HG02642 (cell line): ENCODE results near the gene ADAMTSL2.

Source experiments
- ATAC-seq: cut with Tn5 transposase; IDR thresholded peaks from one replicate; pipeline ENCODE4 v1.9.1; 2021; ENCODE audit warnings: mild to moderate bottlenecking; ENCODE audit not compliant: unreplicated experiment, poor library complexity

The ADAMTSL2 gene

DNA sequence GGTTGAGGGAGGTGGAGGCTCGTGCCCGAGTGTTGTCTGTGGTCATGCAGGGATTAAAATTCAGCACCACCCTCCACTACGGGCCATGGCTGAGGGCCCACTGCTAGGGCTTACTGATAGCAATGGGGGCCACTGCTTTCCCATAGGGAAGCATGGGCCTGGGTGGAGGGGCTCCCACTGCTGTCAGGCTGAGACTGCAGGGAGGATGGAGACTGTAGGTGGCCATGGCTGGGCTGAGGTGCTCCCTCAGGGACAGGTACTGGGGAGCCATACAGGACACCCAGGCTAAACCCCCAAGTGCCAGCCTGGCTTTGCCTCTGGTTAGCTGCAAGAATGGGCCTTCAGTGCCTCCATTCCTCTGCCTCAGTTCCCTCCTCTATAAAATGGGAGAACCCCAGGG is 48.6 kb downstream of the ADAMTSL2 start:
- ATAC-seq: no peak

GRCh38 chr9:133583586-133583985 is 49.1 kb downstream of the ADAMTSL2 start:
- ATAC-seq: no peak

DNA sequence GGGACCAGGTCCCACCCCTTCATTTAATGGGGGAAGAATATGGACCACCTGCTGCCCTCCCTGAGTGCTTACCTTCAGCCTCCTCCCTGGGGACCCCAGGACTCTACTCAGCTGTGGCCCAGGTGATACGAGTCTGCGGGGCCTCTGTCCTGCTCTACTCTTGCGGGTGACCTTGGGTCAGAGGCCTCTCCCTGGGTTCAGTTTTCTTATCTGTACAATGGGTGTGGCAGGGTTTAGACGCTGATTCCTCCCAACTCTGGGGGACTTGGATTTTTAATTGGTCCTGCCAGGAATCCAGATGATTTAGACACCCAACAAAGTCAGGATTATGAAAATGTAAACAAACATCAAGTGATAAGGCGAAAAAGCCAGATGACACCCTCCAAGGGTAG is 49.7 kb downstream of the ADAMTSL2 start:
- no peak for ATAC-seq

- no peak for ATAC-seq
Observed at GRCh38 chr9:133584559-133585476, 50.3 kb downstream of the ADAMTSL2 start.

DNA sequence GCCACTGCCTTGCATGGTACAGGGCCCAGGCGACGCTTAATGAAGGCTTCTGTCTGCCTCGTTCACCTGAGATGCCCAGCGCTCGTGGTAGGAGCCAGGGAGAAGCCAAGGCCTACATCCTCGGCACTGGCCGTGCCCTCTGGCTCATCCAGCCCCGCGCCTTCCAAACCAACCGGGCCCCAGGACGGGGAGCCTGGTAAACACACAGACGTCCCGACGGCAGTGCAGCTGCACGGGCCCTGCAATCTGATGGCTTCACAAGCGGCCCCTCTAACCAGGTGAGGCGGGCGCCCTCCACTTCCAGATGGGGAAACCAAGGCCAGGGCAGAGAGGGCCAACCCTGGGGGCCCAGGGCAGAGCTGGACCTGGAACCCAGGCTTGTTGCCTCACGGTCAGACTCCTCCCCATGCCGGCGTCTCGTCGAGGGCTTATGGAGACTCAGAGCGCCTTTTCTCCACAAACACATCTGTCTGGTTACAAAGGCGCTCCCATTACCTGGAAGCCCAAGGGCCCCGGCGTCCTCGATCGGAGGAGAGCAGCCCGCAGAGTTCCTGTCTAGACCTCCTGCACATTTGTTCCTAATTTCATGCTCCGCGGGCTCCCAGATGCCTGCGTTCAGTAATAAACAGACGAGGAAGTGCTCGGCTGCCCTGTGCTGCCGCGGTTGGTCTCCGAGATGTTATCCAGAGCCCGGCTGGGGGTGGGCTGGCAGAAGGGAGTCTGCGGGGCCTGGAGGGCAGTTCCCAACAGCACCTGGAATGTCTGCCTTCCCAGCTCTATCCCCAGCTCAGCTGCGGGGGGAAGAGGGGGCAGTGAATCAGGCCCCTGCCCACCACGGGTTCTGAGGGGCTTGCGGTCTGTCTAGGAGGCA is 51.2 kb downstream of the ADAMTSL2 start:
- ATAC-seq: no peak

- ATAC-seq: no peak
Observed at GRCh38 chr9:133587051-133587450, 52.5 kb downstream of the ADAMTSL2 start.

- ATAC-seq: no peak
Observed at GRCh38 chr9:133587466-133587865, 53.0 kb downstream of the ADAMTSL2 start.

DNA sequence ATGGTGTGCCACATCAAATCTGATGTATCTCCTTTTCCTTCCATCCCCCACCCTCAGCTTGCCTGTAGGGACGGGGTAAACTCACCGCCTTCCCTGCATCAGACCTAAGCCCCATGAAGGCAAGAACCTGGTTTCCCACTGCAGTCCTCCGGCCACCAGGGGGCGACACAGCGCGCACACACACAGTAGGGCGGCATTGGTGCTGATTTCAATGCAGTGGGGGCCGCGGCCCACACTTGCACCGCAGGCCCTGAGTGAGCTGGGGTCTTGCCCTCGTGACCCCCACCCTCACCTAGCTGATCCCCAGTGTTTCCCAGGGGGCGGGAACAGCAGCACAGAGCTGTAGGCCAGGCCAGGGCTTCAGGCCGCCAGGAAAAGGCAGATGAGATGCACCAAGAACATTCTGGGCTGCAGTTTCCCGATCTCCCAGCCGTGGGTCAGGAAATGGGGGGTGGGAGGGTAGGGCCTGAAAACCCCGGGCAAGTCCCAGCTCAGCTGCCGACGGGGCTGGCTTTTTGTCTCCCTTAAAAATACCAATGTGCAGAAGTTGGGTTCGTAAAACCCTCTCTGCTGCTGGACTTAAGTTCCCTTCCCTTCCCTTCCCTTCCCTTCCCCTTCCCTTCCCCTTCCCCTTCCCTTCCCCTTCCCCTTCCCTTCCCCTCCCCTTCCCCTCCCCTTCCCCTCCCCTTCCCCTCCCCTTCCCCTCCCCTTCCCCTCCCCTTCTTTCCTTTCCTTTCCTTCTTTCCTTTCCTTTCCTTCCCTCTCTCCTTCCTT is 55.1 kb downstream of the ADAMTSL2 start:
- ATAC-seq: no peak

GRCh38 chr9:133590231-133590855 is 55.8 kb downstream of the ADAMTSL2 start:
- no peak for ATAC-seq

DNA sequence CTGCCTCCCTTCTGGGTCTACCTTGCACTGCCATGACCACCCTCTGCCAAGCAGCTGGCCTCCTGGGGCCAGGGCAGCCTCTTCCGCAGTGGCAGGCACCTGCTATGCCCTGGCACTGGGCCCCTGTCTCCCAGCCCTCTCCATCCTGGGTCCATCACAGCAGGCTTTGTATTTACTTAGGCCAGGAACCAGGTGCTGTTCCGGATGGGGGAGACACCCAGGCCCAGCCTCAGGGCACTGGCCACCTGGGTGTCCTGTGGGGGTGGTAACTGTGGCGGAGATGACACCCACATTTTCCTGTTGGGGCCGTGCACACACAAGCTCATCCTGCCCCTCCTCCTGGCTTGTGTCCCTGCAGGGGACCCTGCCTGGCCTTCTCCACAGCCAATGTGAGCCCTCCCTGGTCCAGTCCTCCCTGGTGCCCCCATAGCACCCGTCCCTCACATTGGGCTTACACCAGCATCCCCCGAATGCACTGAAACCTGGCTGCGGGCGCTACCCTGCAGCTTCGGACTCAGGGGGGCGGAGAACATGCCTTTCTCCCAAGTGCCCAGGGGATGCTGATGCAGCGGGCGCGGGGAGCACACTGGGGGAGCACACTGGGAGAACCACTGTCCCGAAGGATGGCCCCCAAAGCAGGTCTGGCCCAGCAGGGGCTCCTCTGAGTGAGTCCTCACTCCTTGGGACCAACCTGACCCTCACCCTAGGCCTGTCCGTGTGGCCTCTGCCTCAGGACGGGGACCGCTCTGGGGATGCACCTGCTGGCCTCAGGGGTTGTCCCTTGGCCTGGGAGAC is 56.8 kb downstream of the ADAMTSL2 start:
- no peak for ATAC-seq

DNA sequence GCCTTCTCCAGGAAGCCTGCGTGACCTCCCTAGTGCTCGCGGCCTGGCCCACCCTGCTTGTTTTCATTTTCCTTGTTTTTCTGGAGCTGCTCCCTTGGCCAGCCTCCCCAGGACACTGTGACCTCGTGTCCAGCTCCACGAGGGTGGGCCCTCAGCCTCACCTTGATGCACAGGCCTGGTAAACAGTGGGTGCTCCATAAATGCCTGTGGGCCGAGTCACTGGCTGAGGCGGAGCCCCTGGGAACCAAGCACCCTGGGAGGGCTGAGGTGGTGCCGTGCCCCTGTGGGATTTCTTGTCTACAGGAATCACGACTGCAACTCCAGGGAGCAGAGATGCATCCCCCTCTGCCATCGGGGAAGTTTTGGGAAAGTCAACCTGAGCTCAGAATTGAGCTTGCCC is 57.5 kb downstream of the ADAMTSL2 start:
- no peak for ATAC-seq

DNA sequence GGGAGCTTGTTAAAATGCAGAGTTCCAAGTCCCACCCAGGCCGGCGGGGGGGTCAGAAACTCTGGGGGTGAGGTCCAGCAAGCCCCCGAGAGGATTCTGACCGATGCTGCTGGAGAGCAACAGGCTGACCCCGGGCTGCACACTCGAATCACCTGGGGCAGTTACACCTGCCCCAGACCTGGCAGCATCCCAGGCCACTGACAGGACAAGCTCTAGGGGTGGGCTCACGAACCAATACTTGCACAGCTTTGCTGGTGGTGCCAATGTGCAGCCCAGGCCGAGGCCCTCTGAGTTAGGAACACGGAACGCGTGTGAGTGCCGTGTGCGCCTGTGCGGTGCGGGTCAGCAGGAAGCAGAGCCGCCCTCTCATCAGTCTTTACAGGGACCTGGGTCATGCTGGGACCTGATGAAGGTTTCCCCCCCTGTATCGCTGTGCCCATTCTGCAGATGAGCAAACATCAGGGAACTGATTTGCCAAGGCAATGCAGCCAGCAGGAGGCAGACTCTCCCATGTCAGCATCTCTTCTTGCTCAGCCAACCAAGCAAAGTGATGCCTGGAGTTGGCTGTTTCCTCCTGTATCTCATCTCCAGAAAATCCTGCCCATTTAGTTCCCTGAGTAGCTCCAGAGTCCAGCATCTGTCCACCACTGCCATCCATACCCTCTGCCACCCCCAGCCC is 58.4 kb downstream of the ADAMTSL2 start:
- ATAC-seq: no peak

GRCh38 chr9:133593587-133594253 is 59.2 kb downstream of the ADAMTSL2 start:
- no peak for ATAC-seq

GRCh38 chr9:133594310-133594709 is 59.8 kb downstream of the ADAMTSL2 start:
- ATAC-seq: no peak

DNA sequence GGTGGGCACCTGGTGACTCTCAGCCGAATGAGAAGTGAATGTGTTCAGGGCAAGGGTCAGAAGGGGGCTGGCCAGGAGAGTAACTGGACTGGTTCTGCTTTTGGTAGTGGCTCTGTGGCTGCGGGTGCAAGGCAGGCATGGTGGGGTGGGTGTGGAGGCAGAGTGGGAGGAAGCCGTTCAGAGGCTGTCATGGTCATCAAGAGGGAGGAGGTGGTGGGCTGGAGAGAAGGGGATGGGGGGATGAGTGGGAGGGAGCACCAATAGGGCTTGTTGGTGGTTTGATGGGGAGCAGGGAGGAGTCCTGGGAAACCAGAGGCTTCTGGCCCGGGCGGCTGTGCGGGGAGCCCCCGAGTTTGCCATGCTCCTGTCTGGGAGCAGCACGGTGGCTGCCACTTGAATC is 61.4 kb downstream of the ADAMTSL2 start:
- ATAC-seq: no peak

GRCh38 chr9:133597316-133597957 is 62.9 kb downstream of the ADAMTSL2 start:
- no peak for ATAC-seq

DNA sequence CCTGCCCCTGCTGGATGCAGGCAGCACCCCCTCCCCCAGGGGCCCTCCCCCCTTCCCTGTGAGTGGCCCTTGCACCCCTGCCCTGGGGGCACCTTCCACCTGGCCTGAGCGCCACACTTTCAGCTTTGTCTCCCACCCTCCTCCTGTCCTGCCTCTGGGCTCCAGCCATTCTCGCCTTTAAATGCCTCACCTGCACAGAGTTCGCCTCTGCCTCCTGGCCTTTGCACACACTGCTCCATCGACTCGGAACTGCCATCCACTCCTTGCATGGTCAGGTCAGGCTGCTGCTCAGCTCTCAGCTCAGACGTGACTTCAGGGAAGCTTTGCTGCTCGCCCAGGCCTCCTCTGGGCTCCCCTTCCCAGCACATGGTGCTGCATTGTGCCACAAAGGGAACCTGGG is 64.5 kb downstream of the ADAMTSL2 start:
- no peak for ATAC-seq
